GM23338 (cell line): Measurements from ENCODE around the gene C19orf25. TPM values are rescaled to one million over a fixed set of nuclear protein-coding genes. Genes with fewer than 3 reads are reported as not detected.

ENCODE experiments used
- ATAC-seq: fragments of 200-7000 bp; cut with Tn5 transposase; 3 replicates; pipeline ENCODE4 v1.9.1; 2020
- DNase-seq: peaks from one replicate; pipeline ENCODE4 v3.0.0-alpha.2; 2015; ENCODE audit warnings: low spot score
- H2AFZ ChIP-seq: fragments of 200-600 bp; sonication (generic); 2 replicates; pipeline ENCODE4 v1.8.0; 2016; ENCODE audit warnings: antibody characterized with exemption, mild to moderate bottlenecking, moderate library complexity
- H3F3A ChIP-seq: fragments of 200-600 bp; sonication (generic); replicated peaks from 2 replicates; pipeline ENCODE4 v1.8.0; 2017; ENCODE audit warnings: antibody characterized with exemption, mixed run types, low read depth
- H3K27ac ChIP-seq: fragments of 200-600 bp; sonication (generic); 2 replicates; pipeline ENCODE4 v1.6.1; 2016; ENCODE audit warnings: low read depth
- H3K27me3 ChIP-seq: fragments of 200-600 bp; sonication (generic); 2 replicates; pipeline ENCODE4 v1.8.0; 2016; ENCODE audit warnings: mild to moderate bottlenecking, mixed run types, moderate library complexity; ENCODE audit not compliant: insufficient read depth
- H3K36me3 ChIP-seq: fragments of 200-600 bp; sonication (generic); 2 replicates; pipeline ENCODE4 v1.8.0; 2016; ENCODE audit warnings: mild to moderate bottlenecking; ENCODE audit not compliant: insufficient read depth
- H3K4me1 ChIP-seq: fragments of 200-600 bp; sonication (generic); 2 replicates; pipeline ENCODE4 v1.8.0; 2016; ENCODE audit warnings: mild to moderate bottlenecking, moderate library complexity; ENCODE audit not compliant: insufficient read depth
- H3K4me2 ChIP-seq: fragments of 200-600 bp; sonication (generic); 2 replicates; pipeline ENCODE4 v1.7.1; 2017; ENCODE audit warnings: mixed run types
- H3K4me3 ChIP-seq: fragments of 200-600 bp; sonication (generic); 2 replicates; pipeline ENCODE4 v1.6.1; 2016; ENCODE audit warnings: mixed run types
- H3K79me2 ChIP-seq: fragments of 200-600 bp; sonication (generic); replicated peaks from 2 replicates; pipeline ENCODE4 v1.8.0; 2017; ENCODE audit warnings: mild to moderate bottlenecking; ENCODE audit not compliant: insufficient read depth
- H3K9me2 ChIP-seq: fragments of 200-600 bp; sonication (generic); 2 replicates; pipeline ENCODE4 v1.8.0; 2017; ENCODE audit not compliant: insufficient read depth
- H4K20me1 ChIP-seq: fragments of 200-600 bp; sonication (generic); replicated peaks from 2 replicates; pipeline ENCODE4 v1.8.0; 2017; ENCODE audit warnings: mild to moderate bottlenecking; ENCODE audit not compliant: insufficient read depth
- H3K27ac Mint-ChIP-seq: 2 replicates; pipeline ENCODE4 v1.8.0; 2020; ENCODE audit warnings: inconsistent platforms, mild to moderate bottlenecking, moderate library complexity, mixed read lengths
- H3K27me3 Mint-ChIP-seq: 3 replicates; pipeline ENCODE4 v1.8.0; 2022; ENCODE audit warnings: low read depth, mild to moderate bottlenecking, moderate library complexity, mixed read lengths, inconsistent platforms; ENCODE audit not compliant: insufficient read depth, poor library complexity
- H3K36me3 Mint-ChIP-seq: 3 replicates; pipeline ENCODE4 v1.8.0; 2021; ENCODE audit warnings: low read depth, mild to moderate bottlenecking, inconsistent platforms, moderate library complexity, mixed read lengths
- H3K4me1 Mint-ChIP-seq: 3 replicates; pipeline ENCODE4 v1.8.0; 2020; ENCODE audit warnings: mild to moderate bottlenecking, inconsistent platforms, mixed read lengths
- H3K4me3 Mint-ChIP-seq: 3 replicates; pipeline ENCODE4 v1.8.0; 2021; ENCODE audit warnings: moderate library complexity, mild to moderate bottlenecking, inconsistent platforms, mixed read lengths
- H3K9me3 Mint-ChIP-seq: 3 replicates; pipeline ENCODE4 v1.8.0; 2020; ENCODE audit warnings: moderate library complexity, mild to moderate bottlenecking, inconsistent platforms, mixed read lengths
- CREB1 ChIP-seq: fragments of 250-450 bp; sonication (Bioruptor Pico); IDR thresholded peaks from 2 replicates; pipeline ENCODE4 v1.5.0; 2020; ENCODE audit warnings: low read depth, mild to moderate bottlenecking, moderate library complexity
- CTCF ChIP-seq, 2 experiments: fragments of 200-600 bp in 1 of 2; sonication (generic) in 1 of 2; conservative IDR thresholded peaks; 2 replicates each; pipeline versions ENCODE4 v1.5.1 to v1.6.1; 2016 to 2017; ENCODE audit warnings: antibody characterized with exemption in 2 of 2, low read depth in 2 of 2, mild to moderate bottlenecking in 2 of 2, moderate library complexity in 1 of 2
- ETS1 ChIP-seq: IDR thresholded peaks from 2 replicates; pipeline ENCODE4 v1.6.1; 2016; ENCODE audit warnings: antibody characterized with exemption
- EZH2 ChIP-seq: fragments of 200-600 bp; sonication (generic); IDR thresholded peaks from one replicate; pipeline ENCODE4 v1.8.0; 2017; ENCODE audit warnings: antibody characterized with exemption, mild to moderate bottlenecking, low read depth; ENCODE audit not compliant: unreplicated experiment
- EZH2phosphoT487 ChIP-seq: fragments of 200-600 bp; sonication (generic); IDR thresholded peaks from one replicate; pipeline ENCODE4 v1.8.1; 2018; ENCODE audit warnings: antibody characterized with exemption; ENCODE audit not compliant: unreplicated experiment
- NANOG ChIP-seq: IDR thresholded peaks from 2 replicates; pipeline ENCODE4 v1.6.1; 2016; ENCODE audit warnings: antibody characterized with exemption, borderline replicate concordance
- POLR2AphosphoS5 ChIP-seq: IDR thresholded peaks from 2 replicates; pipeline ENCODE4 v1.6.1; 2016; ENCODE audit warnings: antibody characterized with exemption, low read depth
- STAT1 ChIP-seq: IDR thresholded peaks from one replicate; pipeline ENCODE4 v1.6.1; 2016; ENCODE audit warnings: antibody characterized with exemption; ENCODE audit not compliant: unreplicated experiment
- ZNF462 ChIP-seq: fragments of 250-450 bp; sonication (Bioruptor Pico); IDR thresholded peaks from 2 replicates; pipeline ENCODE4 v1.5.0; 2020; ENCODE audit warnings: mild to moderate bottlenecking, moderate library complexity
- polyA plus RNA-seq: library from polyadenylated mRNA; unstranded; fragments of >200 nt; fragmentation: Nextera tagmentation; extraction: Ambion mirVana; gene quantifications from 2 replicates; pipeline ENCODE4 v1.2.1, GENCODE V29; 2016
- total RNA-seq: library from RNA; depleted of rRNA; stranded (reverse); fragments of >200 nt; shearing (Covaris generic); gene quantifications from 2 replicates; pipeline ENCODE4 v1.2.3, GENCODE V29; 2014
- TF ChIP-seq, protein P1 (sequence below): IDR thresholded peaks from one replicate; pipeline ENCODE4 v1.6.1; 2018; ENCODE audit warnings: antibody characterized with exemption; ENCODE audit not compliant: unreplicated experiment

The C19orf25 gene
- total and polyA plus RNA-seq, 2 experiments from 2014 or later = 43.5 to 61.1 TPM

DNA sequence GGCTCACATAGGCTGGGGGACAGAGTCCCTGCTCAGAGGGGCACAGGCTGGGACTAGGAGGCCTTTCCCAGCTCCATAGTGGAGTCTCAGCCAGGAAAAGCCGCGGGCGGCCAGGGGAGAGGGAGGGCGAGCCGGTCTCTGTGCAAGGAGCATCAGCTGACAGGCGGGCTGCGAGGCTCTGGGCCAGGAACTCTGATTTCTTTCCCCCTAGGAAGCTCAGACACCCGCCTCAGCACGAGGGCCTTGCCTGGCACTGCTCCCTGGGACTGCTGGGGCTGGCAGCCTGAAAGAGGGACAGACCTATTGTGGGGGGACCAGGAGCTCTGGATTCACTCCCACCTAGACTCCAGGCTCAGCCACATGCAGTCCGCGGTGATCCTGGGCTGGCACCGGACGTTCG lies 42.6 kb upstream of the C19orf25 start (continued):
- TF ChIP-seq ETS1 = no peak
- TF ChIP-seq NANOG = no peak
- TF ChIP-seq STAT1 = no peak

GRCh38 chr19:1520203-1520780 lies 41.3 kb upstream of the C19orf25 start:
- Histone ChIP-seq H3K4me1 (no peaks in the 10 kb centered on the region), H3K27ac (no peak overlapping the region), H3K79me2 (no peaks in the 10 kb centered on the region), H3K36me3 (no peaks in the 10 kb centered on the region), H4K20me1 (no peaks in the 10 kb centered on the region; the same call in 1 of the 2 replicates), H3F3A (0 out of 2 replicates have a peak, but pooled peaks cover 4% of the 10 kb centered on the region), H3K9me2 (no peaks in the 10 kb centered on the region), H2AFZ (no peak overlapping the region), H3K27me3 (peaks cover 27% of the 10 kb centered on the region), H3K4me2 (no peak overlapping the region), H3K4me3 (no peak overlapping the region)
- H3K27me3 Mint-ChIP-seq = peaks cover 39% of the 10 kb centered on the region
- H3K9me3 Mint-ChIP-seq = peaks cover 8% of the 10 kb centered on the region
- H3K4me1 Mint-ChIP-seq = peaks cover 6% of the 10 kb centered on the region; the same call in 2 of the 3 replicates
- no peak for DNase-seq
- no peak for ATAC-seq
- H3K27ac Mint-ChIP-seq = no peak overlapping the region
- peaks cover 4% of the 10 kb centered on the region; the same call in 1 of the 3 replicates for H3K36me3 Mint-ChIP-seq
- no peak overlapping the region for H3K4me3 Mint-ChIP-seq
- TF ChIP-seq ETS1 (no peak), POLR2AphosphoS5 (no peak), ZNF462 (CRISPR knock-in tag) (no peak), CTCF (conservative IDR thresholded peaks at IDR 0.05; ENCODE audit: low read depth in 2 of 2) (no peak), EZH2phosphoT487 (no peak), EZH2 (no peak), CREB1 (no peak), NANOG (no peak), STAT1 (no peak)
- TF ChIP-seq, protein P1, sequence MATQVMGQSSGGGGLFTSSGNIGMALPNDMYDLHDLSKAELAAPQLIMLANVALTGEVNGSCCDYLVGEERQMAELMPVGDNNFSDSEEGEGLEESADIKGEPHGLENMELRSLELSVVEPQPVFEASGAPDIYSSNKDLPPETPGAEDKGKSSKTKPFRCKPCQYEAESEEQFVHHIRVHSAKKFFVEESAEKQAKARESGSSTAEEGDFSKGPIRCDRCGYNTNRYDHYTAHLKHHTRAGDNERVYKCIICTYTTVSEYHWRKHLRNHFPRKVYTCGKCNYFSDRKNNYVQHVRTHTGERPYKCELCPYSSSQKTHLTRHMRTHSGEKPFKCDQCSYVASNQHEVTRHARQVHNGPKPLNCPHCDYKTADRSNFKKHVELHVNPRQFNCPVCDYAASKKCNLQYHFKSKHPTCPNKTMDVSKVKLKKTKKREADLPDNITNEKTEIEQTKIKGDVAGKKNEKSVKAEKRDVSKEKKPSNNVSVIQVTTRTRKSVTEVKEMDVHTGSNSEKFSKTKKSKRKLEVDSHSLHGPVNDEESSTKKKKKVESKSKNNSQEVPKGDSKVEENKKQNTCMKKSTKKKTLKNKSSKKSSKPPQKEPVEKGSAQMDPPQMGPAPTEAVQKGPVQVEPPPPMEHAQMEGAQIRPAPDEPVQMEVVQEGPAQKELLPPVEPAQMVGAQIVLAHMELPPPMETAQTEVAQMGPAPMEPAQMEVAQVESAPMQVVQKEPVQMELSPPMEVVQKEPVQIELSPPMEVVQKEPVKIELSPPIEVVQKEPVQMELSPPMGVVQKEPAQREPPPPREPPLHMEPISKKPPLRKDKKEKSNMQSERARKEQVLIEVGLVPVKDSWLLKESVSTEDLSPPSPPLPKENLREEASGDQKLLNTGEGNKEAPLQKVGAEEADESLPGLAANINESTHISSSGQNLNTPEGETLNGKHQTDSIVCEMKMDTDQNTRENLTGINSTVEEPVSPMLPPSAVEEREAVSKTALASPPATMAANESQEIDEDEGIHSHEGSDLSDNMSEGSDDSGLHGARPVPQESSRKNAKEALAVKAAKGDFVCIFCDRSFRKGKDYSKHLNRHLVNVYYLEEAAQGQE = no peak
